Measurements from ENCODE around the gene KCTD15. TPM values are rescaled to one million over a fixed set of nuclear protein-coding genes. Genes with fewer than 3 reads are reported as not detected.

KCTD15 gene
- total RNA-seq, 4 donors from 2014 or later = 23.8 to 149 (median 51.8) TPM

DNA sequence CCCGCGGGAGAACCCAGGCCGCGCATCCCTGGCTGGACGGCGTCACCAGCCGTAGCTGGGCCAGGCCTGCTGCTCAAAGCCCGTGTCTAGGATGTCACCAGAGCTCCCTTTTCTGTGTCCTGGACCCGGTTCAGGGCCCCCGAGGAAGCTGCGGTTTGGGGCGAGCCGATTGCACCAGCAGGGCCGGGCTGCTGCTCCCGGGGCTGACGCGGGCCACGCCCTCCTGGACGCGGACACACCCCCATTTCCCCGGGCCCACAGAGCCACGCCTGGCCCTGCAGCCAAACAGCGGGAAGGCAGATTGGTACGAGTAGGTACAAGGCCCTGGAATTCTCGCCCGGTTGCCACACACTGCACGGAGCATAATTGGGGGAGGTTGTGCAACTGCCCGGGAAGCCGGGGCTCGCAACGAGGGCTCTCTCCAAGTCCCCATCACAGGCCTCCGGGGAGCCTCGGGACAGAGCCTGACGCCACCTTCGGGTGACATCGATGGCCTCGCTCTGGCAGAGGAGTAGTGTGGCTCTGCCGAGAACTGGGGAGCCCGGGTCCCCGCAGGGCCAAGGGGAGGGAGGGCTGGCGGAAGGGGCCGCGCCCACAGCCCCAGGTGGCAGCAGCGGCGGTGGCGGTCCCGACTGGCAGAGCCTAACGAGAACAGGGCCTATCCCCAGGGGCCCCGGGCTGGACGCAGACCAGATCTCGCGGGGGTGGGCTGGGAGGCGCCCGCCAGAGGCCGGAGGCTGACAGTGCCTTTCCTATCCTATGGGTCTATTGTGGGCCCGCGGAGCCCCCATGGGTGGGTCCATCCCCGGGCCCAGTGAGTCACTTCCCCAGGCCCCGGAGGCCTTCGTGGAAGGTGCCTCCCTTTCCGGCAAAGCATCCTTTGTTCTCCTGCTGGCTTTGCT, 23.5 kb downstream of the KCTD15 start:
- Histone ChIP-seq H3K9me3 (no peaks in the 10 kb centered on the region), H3K27me3 (no peaks in the 10 kb centered on the region), H3K4me1 (peaks cover 0 to 13% of the 10 kb centered on the region in 2 donors), H3K27ac (peak overlapping the region; percentile 9 to 69), H3K4me3 (peak overlapping the region; percentile 20 to 33), H3K36me3 (no peaks in the 10 kb centered on the region)
- peak; percentile 71 to 78 for DNase-seq
- intact Hi-C loops (cut with DNase I; ENCODE audit: low total_unique reads) = no loop called here
- TF ChIP-seq, protein P1, sequence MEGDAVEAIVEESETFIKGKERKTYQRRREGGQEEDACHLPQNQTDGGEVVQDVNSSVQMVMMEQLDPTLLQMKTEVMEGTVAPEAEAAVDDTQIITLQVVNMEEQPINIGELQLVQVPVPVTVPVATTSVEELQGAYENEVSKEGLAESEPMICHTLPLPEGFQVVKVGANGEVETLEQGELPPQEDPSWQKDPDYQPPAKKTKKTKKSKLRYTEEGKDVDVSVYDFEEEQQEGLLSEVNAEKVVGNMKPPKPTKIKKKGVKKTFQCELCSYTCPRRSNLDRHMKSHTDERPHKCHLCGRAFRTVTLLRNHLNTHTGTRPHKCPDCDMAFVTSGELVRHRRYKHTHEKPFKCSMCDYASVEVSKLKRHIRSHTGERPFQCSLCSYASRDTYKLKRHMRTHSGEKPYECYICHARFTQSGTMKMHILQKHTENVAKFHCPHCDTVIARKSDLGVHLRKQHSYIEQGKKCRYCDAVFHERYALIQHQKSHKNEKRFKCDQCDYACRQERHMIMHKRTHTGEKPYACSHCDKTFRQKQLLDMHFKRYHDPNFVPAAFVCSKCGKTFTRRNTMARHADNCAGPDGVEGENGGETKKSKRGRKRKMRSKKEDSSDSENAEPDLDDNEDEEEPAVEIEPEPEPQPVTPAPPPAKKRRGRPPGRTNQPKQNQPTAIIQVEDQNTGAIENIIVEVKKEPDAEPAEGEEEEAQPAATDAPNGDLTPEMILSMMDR (IDR thresholded peaks at IDR 0.05) = no peak
- TF ChIP-seq POLR2A (IDR thresholded peaks at IDR 0.05) = peak in 1 of 2 donors; percentile 37

DNA sequence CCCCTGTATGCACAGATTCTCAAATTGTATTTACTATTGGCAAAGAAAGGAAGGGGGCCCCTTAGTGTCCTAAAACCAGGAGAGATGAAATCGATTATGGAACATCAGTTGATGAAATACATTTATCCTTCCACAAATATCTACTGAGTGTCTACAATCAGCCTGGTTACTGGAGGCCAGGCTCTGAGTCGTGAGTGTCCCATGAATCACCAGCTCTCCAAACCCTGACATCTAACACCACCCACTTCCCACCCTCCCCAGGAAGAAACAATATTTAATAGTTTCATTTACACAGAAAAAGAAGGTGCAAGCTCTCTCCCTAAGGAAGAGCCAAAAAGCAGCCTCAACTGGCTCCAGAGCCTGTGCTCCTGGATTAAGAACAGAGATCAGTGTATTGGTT, 25.2 kb downstream of the KCTD15 start:
- DNase-seq = no peak
- Histone ChIP-seq H3K27me3 (no peaks in the 10 kb centered on the region), H3K9me3 (no peaks in the 10 kb centered on the region), H3K27ac (no peak overlapping the region), H3K4me1 (peaks cover 0 to 13% of the 10 kb centered on the region in 2 donors), H3K36me3 (no peaks in the 10 kb centered on the region), H3K4me3 (no peak overlapping the region)
- intact Hi-C loops (cut with DNase I; ENCODE audit: low total_unique reads) = no loop called here
- TF ChIP-seq, protein P1 (IDR thresholded peaks at IDR 0.05) = no peak
- TF ChIP-seq POLR2A (IDR thresholded peaks at IDR 0.05) = no peak

DNA sequence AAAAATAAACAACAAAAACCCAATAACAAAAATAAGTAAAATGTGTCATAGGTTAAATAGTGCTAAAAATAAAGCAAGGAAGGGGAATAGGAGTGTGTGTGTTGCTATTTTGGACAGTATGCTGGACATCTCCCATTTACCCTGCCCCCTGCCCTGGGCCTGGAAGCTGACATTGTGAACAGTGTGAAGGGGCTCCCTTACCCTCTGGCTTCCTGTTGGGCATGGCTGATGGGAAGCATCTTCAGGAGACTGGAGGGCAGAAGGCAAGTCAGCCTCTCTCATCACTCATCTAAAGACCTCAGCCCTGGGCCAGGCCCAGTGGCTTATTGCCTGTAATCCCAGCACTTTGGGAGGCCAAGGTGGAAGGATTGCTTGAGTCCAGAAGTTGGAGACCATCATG, 26.7 kb downstream of the KCTD15 start:
- peaks cover 0 to 13% of the 10 kb centered on the region in 2 donors for H3K4me1 ChIP-seq
- TF ChIP-seq, protein P1 (IDR thresholded peaks at IDR 0.05) = no peak
- TF ChIP-seq POLR2A (IDR thresholded peaks at IDR 0.05) = no peak
- DNase-seq = no peak
- no peaks in the 10 kb centered on the region for H3K36me3 ChIP-seq
- H3K9me3 ChIP-seq = no peaks in the 10 kb centered on the region
- H3K4me3 ChIP-seq = no peak overlapping the region
- intact Hi-C loops (cut with DNase I; ENCODE audit: low total_unique reads) = no loop called here
- no peak overlapping the region for H3K27ac ChIP-seq
- H3K27me3 ChIP-seq = no peaks in the 10 kb centered on the region

DNA sequence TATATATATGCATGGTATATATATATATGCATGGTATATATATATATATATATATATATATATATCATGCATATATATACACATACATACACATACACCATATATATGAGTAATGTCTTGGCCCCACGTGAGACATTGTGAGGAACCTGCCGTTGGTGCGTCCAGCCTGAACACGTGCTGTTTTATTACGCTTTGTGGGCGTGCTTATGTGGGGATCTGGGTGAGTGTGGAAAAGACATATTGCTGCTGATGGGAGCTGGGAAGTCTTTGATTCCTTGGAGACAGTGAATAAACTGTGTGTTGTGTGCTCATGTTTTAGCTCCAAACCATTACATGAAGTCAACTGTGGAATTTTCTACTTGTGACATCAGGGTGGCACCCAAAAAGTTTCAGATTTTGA, 28.9 kb downstream of the KCTD15 start:
- Histone ChIP-seq H3K4me3 (no peak overlapping the region), H3K27ac (no peak overlapping the region), H3K9me3 (no peaks in the 10 kb centered on the region), H3K27me3 (no peaks in the 10 kb centered on the region), H3K4me1 (peaks cover 0 to under 1% of the 10 kb centered on the region in 2 donors), H3K36me3 (no peaks in the 10 kb centered on the region)
- DNase-seq = no peak
- no peak for TF ChIP-seq POLR2A (IDR thresholded peaks at IDR 0.05)
- intact Hi-C loops (cut with DNase I; ENCODE audit: low total_unique reads) = no loop called here

DNA sequence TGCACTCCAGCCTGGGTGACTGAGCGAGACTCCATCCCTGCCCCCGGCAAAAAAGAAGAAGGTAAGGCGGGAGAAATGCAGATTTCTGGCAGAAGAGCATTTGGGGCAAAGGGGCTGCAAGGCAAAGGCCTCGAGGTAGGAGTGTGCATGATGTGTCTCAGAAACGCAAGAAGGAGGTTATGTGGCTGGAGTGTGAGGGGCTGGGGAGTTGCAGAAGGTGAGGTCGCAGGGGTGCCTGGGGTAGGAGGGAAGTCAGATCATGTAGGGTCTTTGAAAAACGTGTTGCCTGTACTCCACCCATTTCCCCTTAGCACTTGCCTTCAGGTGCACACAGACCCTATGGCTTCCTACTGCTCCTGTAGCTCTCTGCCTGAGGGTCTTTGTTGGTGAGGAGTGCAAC, 29.9 kb downstream of the KCTD15 start:
- no peaks in the 10 kb centered on the region for H3K4me1 ChIP-seq
- H3K27me3 ChIP-seq = no peaks in the 10 kb centered on the region
- TF ChIP-seq POLR2A (IDR thresholded peaks at IDR 0.05) = no peak
- TF ChIP-seq, protein P1 (IDR thresholded peaks at IDR 0.05) = no peak
- no peaks in the 10 kb centered on the region for H3K36me3 ChIP-seq
- no peak overlapping the region for H3K27ac ChIP-seq
- H3K9me3 ChIP-seq = no peaks in the 10 kb centered on the region
- intact Hi-C loops (cut with DNase I; ENCODE audit: low total_unique reads) = no loop called here
- no peak overlapping the region for H3K4me3 ChIP-seq
- no peak for DNase-seq
